Kidney (tissue), 14 donors: ENCODE measurements around the gene ZSCAN5A. TPM values are rescaled to one million over a fixed set of nuclear protein-coding genes. Genes with fewer than 3 reads are reported as not detected.

Source experiments
- DNase-seq, 5 donors: peaks; one replicate each; pipeline ENCODE4 v3.0.0-alpha.2; 2013 to 2020
- FAIRE-seq: peaks from 2 replicates; lab custom pipeline; 2012; peaks lifted over from hg19 to GRCh38; lab: Jason Lieb, UNC
- H3K27ac ChIP-seq, 2 donors: one replicate each; pipeline ENCODE4 v1.7.0; 2013; ENCODE audit warnings: low read depth in 2 of 2, low read length in 2 of 2, inconsistent platforms in 1 of 2
- H3K27me3 ChIP-seq: one replicate; pipeline ENCODE4 v1.7.1; 2013; ENCODE audit warnings: low read length, inconsistent platforms; ENCODE audit not compliant: control insufficient read depth, insufficient read depth
- H3K36me3 ChIP-seq, 3 donors: one replicate each; pipeline versions ENCODE4 v1.7.0 to v1.7.1; 2013; ENCODE audit warnings: low read length in 3 of 3, control low read depth in 1 of 3, inconsistent platforms in 1 of 3; ENCODE audit not compliant: insufficient read depth in 3 of 3, control insufficient read depth in 2 of 3
- H3K4me1 ChIP-seq, 3 donors: one replicate each; pipeline versions ENCODE4 v1.7.0 to v1.7.1; 2013; ENCODE audit warnings: low read length in 3 of 3, inconsistent platforms in 1 of 3, low read depth in 1 of 3; ENCODE audit not compliant: control insufficient read depth in 2 of 3, insufficient read depth in 2 of 3
- H3K4me3 ChIP-seq, 3 donors: one replicate each; pipeline versions ENCODE4 v1.7.0 to v1.8.1; 2013; ENCODE audit warnings: low read length in 3 of 3, control low read depth in 1 of 3, inconsistent platforms in 1 of 3
- H3K9ac ChIP-seq, 3 donors: one replicate each; pipeline versions ENCODE4 v1.7.0 to v1.7.1; 2013; ENCODE audit warnings: low read length in 3 of 3, control low read depth in 1 of 3, inconsistent platforms in 1 of 3
- H3K9me3 ChIP-seq, 3 donors: one replicate each; pipeline versions ENCODE4 v1.7.0 to v1.7.1; 2013; ENCODE audit warnings: low read length in 3 of 3, control low read depth in 1 of 3, inconsistent platforms in 1 of 3; ENCODE audit not compliant: control insufficient read depth in 2 of 3, insufficient read depth in 1 of 3
- intact Hi-C: fragments of 100-400 bp; cut with DNase I; formaldehyde crosslinking; loops from one replicate; pipeline ENCODE4 v1.11.1; 2022
- polyA plus RNA-seq: library from polyadenylated mRNA; stranded (reverse); fragments of 350-450 nt; fragmentation: Illumina TruSeq; extraction: RNeasy Lipid Tissue Mini Kit (QIAGEN cat#74804); gene quantifications from one replicate; pipeline ENCODE4 v1.2.3, GENCODE V29; 2014; ENCODE audit warnings: low read depth, low replicate concordance; ENCODE audit not compliant: insufficient read depth
- total RNA-seq: library from RNA; stranded (reverse); fragmentation: NEBNext Ultra II Directional; extraction: Animal tissue kit (Norgen Biotek cat#: 25700); gene quantifications from one replicate; pipeline ENCODE4 v1.2.1, GENCODE V29; 2021
- TF ChIP-seq, protein P1 (sequence below): IDR thresholded peaks from 3 replicates; pipeline ENCODE4 v1.5.1; 2012; ENCODE audit warnings: mild to moderate bottlenecking, moderate library complexity, borderline replicate concordance; ENCODE audit not compliant: insufficient read depth; ENCODE audit errors: extremely low read depth
- donor health status: control.
- donor health status: control.
- donor health status: control.
- donor health status: control.
- donor health status: control.
- donor health status: DM: yes; HTN: yes; CAD: no.
- donor health status: Normal renal cell carcinoma (clear cell type).

Gene ZSCAN5A
- total and polyA plus RNA-seq, 2 donors from 2014 or later = 11.9 to 18.1 TPM

GRCh38 chr19:56245121-56245740 lies 69.4 kb downstream of the ZSCAN5A start:
- H3K4me1 ChIP-seq = no peaks in the 10 kb centered on the region
- TF ChIP-seq, protein P1, sequence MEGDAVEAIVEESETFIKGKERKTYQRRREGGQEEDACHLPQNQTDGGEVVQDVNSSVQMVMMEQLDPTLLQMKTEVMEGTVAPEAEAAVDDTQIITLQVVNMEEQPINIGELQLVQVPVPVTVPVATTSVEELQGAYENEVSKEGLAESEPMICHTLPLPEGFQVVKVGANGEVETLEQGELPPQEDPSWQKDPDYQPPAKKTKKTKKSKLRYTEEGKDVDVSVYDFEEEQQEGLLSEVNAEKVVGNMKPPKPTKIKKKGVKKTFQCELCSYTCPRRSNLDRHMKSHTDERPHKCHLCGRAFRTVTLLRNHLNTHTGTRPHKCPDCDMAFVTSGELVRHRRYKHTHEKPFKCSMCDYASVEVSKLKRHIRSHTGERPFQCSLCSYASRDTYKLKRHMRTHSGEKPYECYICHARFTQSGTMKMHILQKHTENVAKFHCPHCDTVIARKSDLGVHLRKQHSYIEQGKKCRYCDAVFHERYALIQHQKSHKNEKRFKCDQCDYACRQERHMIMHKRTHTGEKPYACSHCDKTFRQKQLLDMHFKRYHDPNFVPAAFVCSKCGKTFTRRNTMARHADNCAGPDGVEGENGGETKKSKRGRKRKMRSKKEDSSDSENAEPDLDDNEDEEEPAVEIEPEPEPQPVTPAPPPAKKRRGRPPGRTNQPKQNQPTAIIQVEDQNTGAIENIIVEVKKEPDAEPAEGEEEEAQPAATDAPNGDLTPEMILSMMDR = no peak
- H3K4me3 ChIP-seq = no peak overlapping the region
- no peaks in the 10 kb centered on the region for H3K9me3 ChIP-seq
- no peak overlapping the region for H3K9ac ChIP-seq
- DNase-seq (no peak), FAIRE-seq (no peak)
- no peaks in the 10 kb centered on the region for H3K36me3 ChIP-seq
- no peaks in the 10 kb centered on the region for H3K27me3 ChIP-seq
- no peak overlapping the region for H3K27ac ChIP-seq
- intact Hi-C loops = no loop called here

GRCh38 chr19:56223481-56223880 lies 91.2 kb downstream of the ZSCAN5A start:
- Histone ChIP-seq H3K27ac (no peak overlapping the region), H3K9me3 (no peaks in the 10 kb centered on the region), H3K36me3 (peaks cover 0 to 2% (median 0%) of the 10 kb centered on the region in 3 donors), H3K9ac (no peak overlapping the region), H3K4me1 (no peaks in the 10 kb centered on the region), H3K27me3 (no peaks in the 10 kb centered on the region), H3K4me3 (no peak overlapping the region)
- TF ChIP-seq, protein P1 = no peak
- FAIRE-seq (no peak), DNase-seq (no peak)
- intact Hi-C loops = no loop called here

GRCh38 chr19:56222901-56223300 lies 91.7 kb downstream of the ZSCAN5A start:
- H3K36me3 ChIP-seq = peaks cover 0 to 2% (median 0%) of the 10 kb centered on the region in 3 donors
- no peaks in the 10 kb centered on the region for H3K4me1 ChIP-seq
- no peak overlapping the region for H3K27ac ChIP-seq
- no peak overlapping the region for H3K4me3 ChIP-seq
- H3K9me3 ChIP-seq = no peaks in the 10 kb centered on the region
- TF ChIP-seq, protein P1 = no peak
- DNase-seq = no peak
- FAIRE-seq = no peak
- H3K27me3 ChIP-seq = no peaks in the 10 kb centered on the region
- H3K9ac ChIP-seq = no peak overlapping the region
- intact Hi-C loops = no loop called here
